LNCAP (cell line): ENCODE results near the gene ARID1B.

Experiments used
- TF ChIP-seq, protein P1 (sequence below): fragments of 450-650 bp; IDR thresholded peaks from 2 replicates; pipeline ENCODE4 v1.5.1; 2017; ENCODE audit warnings: mild to moderate bottlenecking

The ARID1B gene

DNA sequence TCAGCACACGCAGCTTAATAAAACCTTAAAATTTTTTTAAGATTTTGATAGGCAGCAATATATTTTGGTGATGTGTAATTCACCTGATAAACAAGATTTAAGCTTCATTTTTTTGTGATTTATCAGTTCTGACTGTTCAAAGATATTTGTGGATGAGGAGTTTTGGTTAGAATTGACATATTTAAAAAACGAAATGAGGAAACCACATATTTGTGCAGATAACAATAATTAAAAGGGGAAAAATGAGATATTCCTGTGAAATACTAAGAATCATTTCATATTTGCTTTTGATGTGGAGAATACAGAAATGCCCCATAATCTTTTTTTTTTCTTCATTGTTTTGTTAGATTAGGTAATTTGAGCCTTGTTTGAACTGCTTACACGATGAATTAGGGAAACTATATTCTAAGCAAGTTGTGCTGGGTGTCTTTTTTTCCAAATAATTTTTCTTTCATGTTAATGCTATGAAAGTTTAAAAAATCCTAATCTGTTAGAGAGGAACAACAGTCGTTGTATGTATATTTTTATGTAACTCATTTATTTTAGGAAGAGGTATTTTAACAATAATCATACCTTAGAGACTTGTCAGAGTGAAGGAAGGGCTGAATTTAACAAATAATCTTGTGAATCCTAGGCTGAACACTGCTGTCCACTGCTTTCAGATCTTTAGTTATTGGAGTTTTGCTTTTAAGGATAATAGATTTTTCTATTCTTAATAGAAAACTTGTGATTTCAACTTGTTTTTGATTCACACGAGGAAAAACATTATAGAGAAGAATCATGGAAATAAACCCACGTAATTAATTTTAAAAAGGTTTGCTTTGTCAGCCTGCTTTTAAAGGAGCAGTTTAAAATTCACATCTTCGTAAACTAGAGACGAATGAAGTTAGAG, 4.0 kb downstream of the ARID1B start:
- TF ChIP-seq, protein P1, sequence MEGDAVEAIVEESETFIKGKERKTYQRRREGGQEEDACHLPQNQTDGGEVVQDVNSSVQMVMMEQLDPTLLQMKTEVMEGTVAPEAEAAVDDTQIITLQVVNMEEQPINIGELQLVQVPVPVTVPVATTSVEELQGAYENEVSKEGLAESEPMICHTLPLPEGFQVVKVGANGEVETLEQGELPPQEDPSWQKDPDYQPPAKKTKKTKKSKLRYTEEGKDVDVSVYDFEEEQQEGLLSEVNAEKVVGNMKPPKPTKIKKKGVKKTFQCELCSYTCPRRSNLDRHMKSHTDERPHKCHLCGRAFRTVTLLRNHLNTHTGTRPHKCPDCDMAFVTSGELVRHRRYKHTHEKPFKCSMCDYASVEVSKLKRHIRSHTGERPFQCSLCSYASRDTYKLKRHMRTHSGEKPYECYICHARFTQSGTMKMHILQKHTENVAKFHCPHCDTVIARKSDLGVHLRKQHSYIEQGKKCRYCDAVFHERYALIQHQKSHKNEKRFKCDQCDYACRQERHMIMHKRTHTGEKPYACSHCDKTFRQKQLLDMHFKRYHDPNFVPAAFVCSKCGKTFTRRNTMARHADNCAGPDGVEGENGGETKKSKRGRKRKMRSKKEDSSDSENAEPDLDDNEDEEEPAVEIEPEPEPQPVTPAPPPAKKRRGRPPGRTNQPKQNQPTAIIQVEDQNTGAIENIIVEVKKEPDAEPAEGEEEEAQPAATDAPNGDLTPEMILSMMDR = no peak

DNA sequence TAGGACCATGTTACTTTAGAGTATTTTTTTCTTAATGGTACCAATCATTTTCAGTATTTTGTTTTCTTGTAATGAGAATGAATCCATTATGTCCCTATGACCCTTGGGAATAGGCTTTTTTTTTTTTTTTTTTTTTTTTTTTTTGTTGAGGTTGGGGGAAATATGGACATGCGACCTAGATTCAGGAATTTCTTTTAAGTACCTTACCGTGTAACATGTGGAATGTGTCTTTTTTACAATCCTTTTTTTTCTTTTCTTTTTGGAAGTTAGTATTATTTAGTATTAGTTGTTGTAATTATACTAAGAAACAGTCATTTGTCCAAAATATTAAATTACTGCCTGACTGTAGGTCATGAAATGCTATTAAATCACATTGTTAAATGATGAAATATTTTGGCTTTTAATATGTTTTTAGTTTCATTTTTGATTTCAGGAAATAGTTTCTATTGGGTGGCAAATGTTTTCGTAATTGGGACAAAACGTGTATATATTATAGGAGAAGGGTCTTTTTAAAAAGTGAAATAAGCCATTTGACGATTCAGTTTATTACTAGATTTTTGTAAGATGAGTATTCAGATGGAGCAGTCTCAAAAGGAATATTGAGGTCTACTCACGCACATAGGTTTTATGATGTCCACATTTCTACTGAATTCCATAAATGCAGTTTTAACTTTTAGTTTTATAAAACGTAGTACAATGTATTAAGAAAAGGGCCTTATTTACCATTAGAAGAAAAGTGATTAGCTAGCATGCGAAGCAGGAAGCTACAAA, 4.9 kb downstream of the ARID1B start:
- TF ChIP-seq, protein P1 = no peak

DNA sequence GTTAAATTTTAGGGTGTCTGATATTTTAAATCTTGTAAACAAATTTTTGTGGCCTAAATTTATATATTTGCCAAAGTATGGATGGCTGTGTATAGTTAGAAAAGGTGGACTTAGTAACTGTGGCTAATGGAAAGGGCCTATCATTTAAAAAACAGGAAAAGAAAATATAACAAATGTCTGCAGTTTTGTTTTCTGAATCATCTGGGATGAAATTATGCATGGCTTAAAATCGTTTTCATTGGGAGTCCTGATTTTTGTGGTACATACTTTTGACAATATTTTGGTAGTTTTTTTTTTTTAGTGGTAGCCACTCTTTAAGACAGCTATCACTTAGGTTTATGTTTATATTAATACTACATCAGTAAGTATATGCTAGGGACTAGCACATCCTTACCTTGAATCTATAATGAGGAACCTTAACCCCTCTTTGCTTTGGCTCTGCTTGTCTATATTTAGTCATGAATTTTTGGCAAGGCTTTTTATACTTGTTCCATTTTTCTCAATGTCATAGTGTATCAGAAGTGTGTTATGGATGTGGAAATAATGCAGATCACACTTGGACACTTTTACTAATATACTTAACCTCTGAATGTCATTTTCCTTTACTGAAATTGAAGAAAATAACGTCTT, 5.6 kb downstream of the ARID1B start:
- TF ChIP-seq, protein P1 = no peak

DNA sequence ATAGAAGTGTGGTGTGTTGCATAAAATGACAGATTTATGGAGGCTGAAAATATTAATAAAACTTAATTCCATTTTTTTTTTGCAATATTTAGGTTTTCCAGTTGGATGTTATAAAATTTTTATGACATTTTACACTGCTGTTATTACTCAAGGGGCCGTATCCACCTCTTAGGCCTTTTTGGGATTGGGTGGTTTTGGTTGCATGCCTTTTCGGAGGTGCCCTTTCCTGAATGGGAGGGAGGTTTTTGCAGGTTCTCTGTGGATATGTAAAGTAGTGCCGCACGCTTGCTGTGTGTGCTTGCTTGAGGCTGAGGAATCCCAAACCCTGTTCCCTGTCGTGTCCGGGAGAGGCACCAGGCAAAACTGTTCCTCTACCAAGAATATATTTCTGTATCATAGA, 6.8 kb downstream of the ARID1B start:
- TF ChIP-seq, protein P1 = no peak

DNA sequence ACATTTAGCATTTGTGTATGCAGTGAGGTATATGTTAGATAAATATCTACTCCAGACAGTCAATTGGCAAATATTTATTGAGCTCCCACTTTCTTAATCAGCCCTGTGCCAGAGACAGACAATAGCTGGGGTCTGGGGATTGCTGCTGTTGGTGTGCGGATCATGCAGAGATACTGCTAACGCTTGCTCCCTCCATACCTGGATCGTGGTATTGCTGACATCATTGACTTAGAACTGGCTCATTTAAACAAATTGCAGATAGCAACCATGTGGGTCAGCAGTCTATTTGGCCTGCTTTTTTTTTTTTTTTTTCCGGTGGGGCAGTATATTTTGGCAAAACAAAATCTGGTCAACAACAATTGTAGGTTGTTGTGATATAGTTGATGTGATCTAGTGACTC, 9.5 kb downstream of the ARID1B start:
- TF ChIP-seq, protein P1 = no peak

DNA sequence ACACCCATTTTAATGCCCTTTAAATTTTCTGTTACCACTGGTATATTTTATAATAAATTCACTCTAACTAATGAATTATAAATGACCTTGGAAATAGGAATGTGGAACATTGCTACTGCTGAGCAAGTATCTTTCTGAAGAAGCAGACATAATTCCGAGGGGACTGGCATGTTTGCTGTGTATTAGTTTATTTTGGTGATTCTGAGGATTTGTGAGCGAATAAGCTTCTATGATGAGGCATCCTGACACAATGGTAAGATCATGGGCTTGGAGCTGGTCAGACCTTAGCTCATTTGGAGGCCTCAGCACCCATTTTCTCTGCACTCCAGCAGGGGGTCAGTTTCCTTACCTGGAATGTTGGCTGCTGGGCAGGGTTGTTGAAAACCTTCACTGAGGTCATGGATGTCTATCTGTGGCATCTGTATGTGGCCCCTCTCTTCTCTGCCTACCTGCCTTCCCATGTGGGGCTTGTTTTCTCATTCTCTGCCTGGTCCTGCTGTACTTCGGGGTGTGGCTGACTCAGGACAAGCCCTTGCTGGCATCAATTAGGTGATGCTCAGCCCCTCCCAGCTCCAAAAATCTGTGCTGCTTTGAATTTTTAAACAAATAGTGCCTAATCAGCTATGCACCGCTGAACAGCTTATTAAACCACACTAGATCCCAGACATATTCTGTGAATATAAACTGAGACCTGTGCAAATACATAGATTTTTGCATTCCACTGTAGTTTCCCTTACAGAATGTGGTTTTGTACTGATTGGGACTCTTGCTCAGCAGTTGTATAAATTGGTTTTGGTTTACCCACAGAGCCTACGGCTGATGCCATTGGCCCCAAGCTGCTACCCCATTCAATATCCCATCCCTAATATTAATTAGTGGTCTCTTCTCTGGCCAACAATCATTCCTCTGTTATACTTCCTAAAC, 10.7 kb downstream of the ARID1B start:
- TF ChIP-seq, protein P1 = no peak
